ENCODE results near the gene PP2D1.
"Not testable (repeated sequence)": the region's sequence is repeated elsewhere in the genome, so short reads cannot be mapped to it uniquely, and the experiment has no call there.

The PP2D1 gene

GRCh38 chr3:19967208-19967607, 44.9 kb downstream of the PP2D1 start:
- DNase-seq = no peak

- no peak for DNase-seq
These were observed 50.1 kb downstream of the PP2D1 start for GRCh38 chr3:19961960-19962359.

- no peak for DNase-seq
These were observed 51.4 kb downstream of the PP2D1 start for GRCh38 chr3:19960696-19961095.

- no peak for DNase-seq
These were observed 52.6 kb downstream of the PP2D1 start for GRCh38 chr3:19959505-19959904.

GRCh38 chr3:19957354-19957753, 54.7 kb downstream of the PP2D1 start:
- not testable (repeated sequence) for DNase-seq

GRCh38 chr3:19954676-19955075, 57.4 kb downstream of the PP2D1 start:
- no peak for DNase-seq

- DNase-seq = no peak
These were observed 61.7 kb downstream of the PP2D1 start for GRCh38 chr3:19950316-19950715.

- no peak for DNase-seq
These were observed 63.9 kb downstream of the PP2D1 start for GRCh38 chr3:19948226-19948591.

GRCh38 chr3:19947549-19948225, 64.4 kb downstream of the PP2D1 start:
- peak; percentile 43 for DNase-seq

- peak; percentile 94 for DNase-seq
These were observed 65.1 kb downstream of the PP2D1 start, which contains the start of gene RAB5A for GRCh38 chr3:19946832-19947548. Gene RAB5A (plus strand): TSS chr3:19947097. CDS start chr3:19950899, 3,802 bp downstream.

- DNase-seq = no peak
These were observed 65.9 kb downstream of the PP2D1 start for GRCh38 chr3:19945969-19946831.

GRCh38 chr3:19945534-19945933, 66.5 kb downstream of the PP2D1 start:
- no peak for DNase-seq

- no peak for DNase-seq
These were observed 71.4 kb downstream of the PP2D1 start for GRCh38 chr3:19940643-19941042.

GRCh38 chr3:19938295-19938627, 73.8 kb downstream of the PP2D1 start:
- DNase-seq = no peak

GRCh38 chr3:19937459-19938294, 74.4 kb downstream of the PP2D1 start:
- no peak for DNase-seq

All from activated T-cell treated with anti-CD3 and anti-CD28 coated beads for 4 hours (primary cell).